ENCODE measurements around the gene RP2.

Gene RP2

GRCh38 chrX:46913667-46914066 lies 76.8 kb downstream of the RP2 start:
- DNase-seq (ENCODE audit: low read depth), result peak; percentile 27
- TF ChIP-seq CTCF (conservative IDR thresholded peaks at IDR 0.05; ENCODE audit: low read length), result no peak
- H3K4me3 ChIP-seq (ENCODE audit: low read length), result peak overlapping the region; percentile 63

- no peak overlapping the region for H3K4me3 ChIP-seq (ENCODE audit: low read length)
- no peak for DNase-seq (ENCODE audit: low read depth)
- no peak for TF ChIP-seq CTCF (conservative IDR thresholded peaks at IDR 0.05; ENCODE audit: low read length)
Observed at GRCh38 chrX:46916273-46916672, 79.4 kb downstream of the RP2 start.

GRCh38 chrX:46917622-46918021 lies 80.8 kb downstream of the RP2 start:
- DNase-seq (ENCODE audit: low read depth), result no peak
- TF ChIP-seq CTCF (conservative IDR thresholded peaks at IDR 0.05; ENCODE audit: low read length), result no peak
- H3K4me3 ChIP-seq (ENCODE audit: low read length), result no peak overlapping the region

- TF ChIP-seq CTCF (conservative IDR thresholded peaks at IDR 0.05; ENCODE audit: low read length), result no peak
- DNase-seq (ENCODE audit: low read depth), result peak; percentile 32
- no peak overlapping the region for H3K4me3 ChIP-seq (ENCODE audit: low read length)
Observed at GRCh38 chrX:46918434-46918833, 81.6 kb downstream of the RP2 start.

- no peak for TF ChIP-seq CTCF (conservative IDR thresholded peaks at IDR 0.05; ENCODE audit: low read length)
- DNase-seq (ENCODE audit: low read depth), result no peak
Observed at GRCh38 chrX:46920235-46920634, 83.4 kb downstream of the RP2 start.

GRCh38 chrX:46922611-46923010 lies 85.8 kb downstream of the RP2 start:
- no peak for DNase-seq (ENCODE audit: low read depth)
- TF ChIP-seq CTCF (conservative IDR thresholded peaks at IDR 0.05; ENCODE audit: low read length), result no peak
- H3K4me3 ChIP-seq (ENCODE audit: low read length), result no peak overlapping the region

More at GRCh38 chrX:46920235-46920634, 83.4 kb downstream of the RP2 start:
- H3K4me3 ChIP-seq (ENCODE audit: low read length), result no peak overlapping the region

- TF ChIP-seq CTCF (conservative IDR thresholded peaks at IDR 0.05; ENCODE audit: low read length), result no peak
- no peak for DNase-seq (ENCODE audit: low read depth)
- no peak overlapping the region for H3K4me3 ChIP-seq (ENCODE audit: low read length)
Observed at GRCh38 chrX:46927718-46928117, 90.9 kb downstream of the RP2 start.

All from AG10803 (cell line).